ENCODE measurements around the gene TNFAIP2. TPM values are rescaled to one million over a fixed set of nuclear protein-coding genes. Genes with fewer than 3 reads are reported as not detected.

The TNFAIP2 gene
- total RNA-seq, 1 experiment from 2014 or later, result 8.1 TPM

- intact Hi-C loops (cut with micrococcal nuclease; ENCODE audit: unreplicated experiment), result no loop called here
- peaks cover 11% of the 10 kb centered on the region for H3K36me3 Mint-ChIP-seq (ENCODE audit: insufficient read depth, unreplicated experiment)
- no peak for DNase-seq
- no peaks in the 10 kb centered on the region for H3K36me3 ChIP-seq (ENCODE audit: control insufficient read depth, insufficient read depth, low read length)
- H3K4me3 Mint-ChIP-seq (ENCODE audit: unreplicated experiment), result no peak overlapping the region
- H3K4me1 Mint-ChIP-seq (ENCODE audit: low read depth, unreplicated experiment), result peaks cover 6% of the 10 kb centered on the region
- no peaks in the 10 kb centered on the region for H3K27me3 Mint-ChIP-seq (ENCODE audit: insufficient read depth, unreplicated experiment)
- H3K9me3 Mint-ChIP-seq (ENCODE audit: unreplicated experiment), result no peaks in the 10 kb centered on the region
- no peak for TF ChIP-seq CTCF (IDR thresholded peaks at IDR 0.05; ENCODE audit: insufficient read depth in 1 of 2, low read depth in 1 of 2, low read length in 1 of 2, severe bottlenecking in 1 of 2, unreplicated experiment in 1 of 2)
- peaks cover 12% of the 10 kb centered on the region for H3K9me3 ChIP-seq
- POLR2A ChIA-PET, result no interaction called here
- H3K27me3 ChIP-seq (replicated peaks; ENCODE audit: control insufficient read depth, insufficient read depth, low read length), result no peaks in the 10 kb centered on the region
- H3K4me1 ChIP-seq, result peaks cover 24% of the 10 kb centered on the region
- CTCF ChIA-PET, result no interaction called here
- no peak overlapping the region for H3K27ac Mint-ChIP-seq (ENCODE audit: unreplicated experiment)
- H3K4me3 ChIP-seq (ENCODE audit: low read depth, low read length), result no peak overlapping the region
- no TSS peak for BruUV-seq (replicated peaks)
Measured at GRCh38 chr14:103155826-103156394, 32.6 kb downstream of the TNFAIP2 start.

GRCh38 chr14:103156651-103157378, 33.6 kb downstream of the TNFAIP2 start:
- Histone ChIP-seq H3K4me1 (peaks cover 24% of the 10 kb centered on the region), H3K27me3 (replicated peaks; ENCODE audit: control insufficient read depth, insufficient read depth, low read length) (no peaks in the 10 kb centered on the region), H3K36me3 (ENCODE audit: control insufficient read depth, insufficient read depth, low read length) (no peaks in the 10 kb centered on the region), H3K9me3 (peaks cover 19% of the 10 kb centered on the region), H3K4me3 (ENCODE audit: low read depth, low read length) (no peak overlapping the region)
- TF ChIP-seq CTCF (IDR thresholded peaks at IDR 0.05; ENCODE audit: insufficient read depth in 1 of 2, low read depth in 1 of 2, low read length in 1 of 2, severe bottlenecking in 1 of 2, unreplicated experiment in 1 of 2), result no peak
- intact Hi-C loops (cut with micrococcal nuclease; ENCODE audit: unreplicated experiment), result no loop called here
- no peak for DNase-seq
- no peak overlapping the region for H3K27ac Mint-ChIP-seq (ENCODE audit: unreplicated experiment)
- H3K36me3 Mint-ChIP-seq (ENCODE audit: insufficient read depth, unreplicated experiment), result peaks cover 11% of the 10 kb centered on the region
- no peaks in the 10 kb centered on the region for H3K27me3 Mint-ChIP-seq (ENCODE audit: insufficient read depth, unreplicated experiment)
- no peaks in the 10 kb centered on the region for H3K9me3 Mint-ChIP-seq (ENCODE audit: unreplicated experiment)
- peaks cover 6% of the 10 kb centered on the region for H3K4me1 Mint-ChIP-seq (ENCODE audit: low read depth, unreplicated experiment)
- ChIA-PET CTCF (interaction anchor here (0.5 kb wide), 1 partner anchor 52 kb away, joined by 3 read pairs; no protein-coding TSS in a partner anchor), POLR2A (no interaction called here)
- no TSS peak for BruUV-seq (replicated peaks)
- H3K4me3 Mint-ChIP-seq (ENCODE audit: unreplicated experiment), result no peak overlapping the region

- TF ChIP-seq CTCF (IDR thresholded peaks at IDR 0.05; ENCODE audit: insufficient read depth in 1 of 2, low read depth in 1 of 2, low read length in 1 of 2, severe bottlenecking in 1 of 2, unreplicated experiment in 1 of 2), result no peak
- peaks cover 24% of the 10 kb centered on the region for H3K4me1 ChIP-seq
- CTCF ChIA-PET, result no interaction called here
- no peak for DNase-seq
- no peaks in the 10 kb centered on the region for H3K27me3 Mint-ChIP-seq (ENCODE audit: insufficient read depth, unreplicated experiment)
- H3K4me3 ChIP-seq (ENCODE audit: low read depth, low read length), result no peak overlapping the region
- BruUV-seq (replicated peaks), result no TSS peak
- H3K4me3 Mint-ChIP-seq (ENCODE audit: unreplicated experiment), result no peak overlapping the region
- intact Hi-C loops (cut with micrococcal nuclease; ENCODE audit: unreplicated experiment), result loop anchor here (1.0 kb wide), 1 partner anchor 15 kb away; no protein-coding TSS in a partner anchor
- H3K9me3 Mint-ChIP-seq (ENCODE audit: unreplicated experiment), result no peaks in the 10 kb centered on the region
- no peaks in the 10 kb centered on the region for H3K36me3 ChIP-seq (ENCODE audit: control insufficient read depth, insufficient read depth, low read length)
- H3K4me1 Mint-ChIP-seq (ENCODE audit: low read depth, unreplicated experiment), result peaks cover 6% of the 10 kb centered on the region
- POLR2A ChIA-PET, result no interaction called here
- peak overlapping the region; percentile 67 for H3K27ac Mint-ChIP-seq (ENCODE audit: unreplicated experiment)
- H3K9me3 ChIP-seq, result peaks cover 30% of the 10 kb centered on the region
- H3K36me3 Mint-ChIP-seq (ENCODE audit: insufficient read depth, unreplicated experiment), result peaks cover 11% of the 10 kb centered on the region
- no peaks in the 10 kb centered on the region for H3K27me3 ChIP-seq (replicated peaks; ENCODE audit: control insufficient read depth, insufficient read depth, low read length)
Measured at GRCh38 chr14:103157969-103158368, 34.7 kb downstream of the TNFAIP2 start.

Measured in Caco-2 (cell line).